Epidermal melanocyte (primary cell): ENCODE results near the gene TPRX2.
"Not testable (repeated sequence)": the region's sequence is repeated elsewhere in the genome, so short reads cannot be mapped to it uniquely, and the experiment has no call there.

Experiments
- DNase-seq: peaks from one replicate; pipeline ENCODE4 v3.0.0; 2011; ENCODE audit warnings: low spot score; ENCODE audit not compliant: insufficient read length

The TPRX2 gene

GRCh38 chr19:47858646-47859285, at the start of gene TPRX2:
Gene TPRX2 (plus strand): TSS chr19:47859235. CDS start chr19:47859247, 12 bp downstream.
- DNase-seq: not testable (repeated sequence)

GRCh38 chr19:47813304-47813994, 45.6 kb upstream of the TPRX2 start:
- DNase-seq: peak; percentile 42

- DNase-seq: no peak
Observed at GRCh38 chr19:47813995-47814328, 45.1 kb upstream of the TPRX2 start.

GRCh38 chr19:47816270-47816669, 42.8 kb upstream of the TPRX2 start:
- DNase-seq: not testable (repeated sequence)

GRCh38 chr19:47818221-47818620, 40.8 kb upstream of the TPRX2 start:
- not testable (repeated sequence) for DNase-seq

GRCh38 chr19:47819858-47820257, 39.2 kb upstream of the TPRX2 start:
- no peak for DNase-seq

GRCh38 chr19:47820410-47820809, 38.6 kb upstream of the TPRX2 start:
- no peak for DNase-seq

GRCh38 chr19:47821460-47822020, 37.5 kb upstream of the TPRX2 start, which contains the start of gene CRX:
Gene CRX (plus strand): TSS chr19:47821937. CDS start chr19:47834444, 12,507 bp downstream.
- no peak for DNase-seq

- no peak for DNase-seq
Observed at GRCh38 chr19:47824396-47824795, 34.6 kb upstream of the TPRX2 start.

GRCh38 chr19:47826800-47827199, 32.2 kb upstream of the TPRX2 start:
- no peak for DNase-seq

- DNase-seq: no peak
Observed at GRCh38 chr19:47832723-47833122, 26.3 kb upstream of the TPRX2 start.

GRCh38 chr19:47836038-47836437, 23.0 kb upstream of the TPRX2 start:
- no peak for DNase-seq

GRCh38 chr19:47839411-47839810, 19.6 kb upstream of the TPRX2 start:
- DNase-seq: no peak

GRCh38 chr19:47839913-47840312, 19.1 kb upstream of the TPRX2 start:
- DNase-seq: no peak

- no peak for DNase-seq
Observed at GRCh38 chr19:47842941-47843340, 16.1 kb upstream of the TPRX2 start.

- DNase-seq: no peak
Observed at GRCh38 chr19:47848425-47848822, 10.6 kb upstream of the TPRX2 start.

GRCh38 chr19:47848823-47849473, 10.1 kb upstream of the TPRX2 start:
- DNase-seq: no peak

- DNase-seq: no peak
Observed at GRCh38 chr19:47853003-47853402, 6.0 kb upstream of the TPRX2 start.

- DNase-seq: no peak
Observed at GRCh38 chr19:47854459-47854858, 4.6 kb upstream of the TPRX2 start.

GRCh38 chr19:47858231-47858630, 804 bp upstream of the TPRX2 start:
- not testable (repeated sequence) for DNase-seq

- DNase-seq: not testable (repeated sequence)
Observed at GRCh38 chr19:47859838-47860237, 803 bp downstream of the TPRX2 start.

GRCh38 chr19:47860602-47861297, 1.7 kb downstream of the TPRX2 start:
- no peak for DNase-seq
